ENCODE results near the gene SAYSD1. TPM values are rescaled to one million over a fixed set of nuclear protein-coding genes. Genes with fewer than 3 reads are reported as not detected.

Gene SAYSD1
- total and polyA plus RNA-seq, 2 of the 8 experiments (the other 6 are each of a cell fraction or from before 2014, with no cell fraction given), result 6.7 to 7.9 TPM

- Histone ChIP-seq H3K18ac (ENCODE audit: extremely low read depth, low read length) (no peak overlapping the region), H3K79me1 (ENCODE audit: low read depth, low read length) (no peaks in the 10 kb centered on the region), H3K9ac (replicated peaks in 1 of 4; ENCODE audit: extremely low read depth in 1 of 4, low read depth in 3 of 4, low read length in 3 of 4) (no peak overlapping the region), H3K23me2 (ENCODE audit: low read depth, low read length) (no peaks in the 10 kb centered on the region), H3K4me2 (ENCODE audit: insufficient read depth in 1 of 2, low read depth in 2 of 2, low read length in 2 of 2) (no peak overlapping the region), H3K23ac (ENCODE audit: insufficient read length) (no peak overlapping the region), H4K91ac (replicated peaks; ENCODE audit: insufficient read length, low read length) (no peak overlapping the region), H3K36me3 (ENCODE audit: control insufficient read depth in 2 of 4, insufficient read depth in 4 of 4, low read length in 3 of 4) (no peaks in the 10 kb centered on the region), H3K9me3 (ENCODE audit: insufficient read depth in 2 of 2, low read depth in 1 of 2, low read length in 1 of 2) (no peaks in the 10 kb centered on the region), H2AFZ (ENCODE audit: low read length) (no peak overlapping the region), H3K4me3 (ENCODE audit: extremely low read depth in 1 of 4, insufficient read depth in 2 of 4, low read depth in 3 of 4, low read length in 4 of 4) (no peak overlapping the region), H4K20me1 (replicated peaks in 1 of 2; ENCODE audit: control insufficient read depth in 1 of 2, insufficient read depth in 2 of 2, low read length in 2 of 2) (no peaks in the 10 kb centered on the region), H2BK120ac (replicated peaks; ENCODE audit: low read depth, low read length) (no peak overlapping the region), H3K79me2 (ENCODE audit: control insufficient read depth in 1 of 2, insufficient read depth in 2 of 2, low read length in 2 of 2) (no peaks in the 10 kb centered on the region), H4K5ac (ENCODE audit: insufficient read length, low read depth, low read length) (no peak overlapping the region), H2BK20ac (ENCODE audit: low read length) (no peak overlapping the region), H3K27ac (ENCODE audit: low read depth, low read length) (no peak overlapping the region), H3K14ac (ENCODE audit: insufficient read length) (no peak overlapping the region), H2BK15ac (ENCODE audit: low read length) (no peak overlapping the region), H3K27me3 (replicated peaks in 1 of 4; ENCODE audit: control insufficient read depth in 3 of 4, extremely low read depth in 1 of 4, insufficient read depth in 3 of 4, low read length in 3 of 4) (0 out of 7 replicates have a peak, but pooled peaks cover 0 to 5% (median 0%) of the 10 kb centered on the region in 4 experiments), H3K4me1 (replicated peaks in 1 of 4; ENCODE audit: control insufficient read depth in 3 of 4, insufficient read depth in 4 of 4, low read length in 3 of 4) (peaks cover 0 to 10% (median 0%) of the 10 kb centered on the region in 4 experiments; a peak in 3 of 7 replicates), H3K56ac (replicated peaks; ENCODE audit: insufficient read length, low read depth, low read length) (no peak overlapping the region), H4K8ac (ENCODE audit: extremely low read depth, insufficient read depth, low read length) (no peak overlapping the region), H2BK12ac (ENCODE audit: low read depth, low read length) (no peak overlapping the region), H2AK5ac (ENCODE audit: low read depth, low read length) (no peak overlapping the region), H2BK5ac (ENCODE audit: low read depth, low read length) (no peak overlapping the region), H3K4ac (replicated peaks; ENCODE audit: insufficient read length, low read depth, low read length) (no peak overlapping the region)
- ChIA-PET POLR2A (ENCODE audit: partially characterized antibody) (no interaction called here), CTCF (ENCODE audit: partially characterized antibody) (interaction anchor here (0.9 to 3.5 kb wide), 5 partner anchors 12 to 228 kb away, joined by 4 to 11 read pairs (median 5); no protein-coding TSS in a partner anchor)
- FAIRE-seq (no peak), DNase-seq (ENCODE audit: low read depth in 1 of 2, low spot score in 2 of 2) (no peak)
- WGBS, 2 experiments (ENCODE audit: extremely low coverage in 1 of 2, insufficient coverage in 1 of 2, insufficient read length in 1 of 2, insufficient replicate concordance in 2 of 2, low coverage in 1 of 2, low lambda C conversion rate in 2 of 2, missing lambda C conversion rate in 1 of 2), result 89% methylated on average over 9 of the region's 9 CpGs; no CpG with 5 or more reads in 1 of the 2 experiments
- TF ChIP-seq POLR2AphosphoS5 (IDR thresholded peaks at IDR 0.05; ENCODE audit: low read depth, low read length) (no peak), SIN3A (conservative IDR thresholded peaks at IDR 0.05 in 1 of 2, IDR thresholded peaks at IDR 0.05 in 1 of 2; ENCODE audit: low read depth in 1 of 2, low read length in 2 of 2) (no peak), GABPA (IDR thresholded peaks at IDR 0.05; ENCODE audit: borderline replicate concordance, insufficient read depth, low read length) (no peak), SIRT6 (IDR thresholded peaks at IDR 0.05; ENCODE audit: low read length) (no peak), POLR2A (IDR thresholded peaks at IDR 0.05; ENCODE audit: control extremely low read depth in 1 of 2, low read depth in 2 of 2, low read length in 2 of 2) (no peak), HDAC6 (IDR thresholded peaks at IDR 0.05; ENCODE audit: low read depth, low read length) (no peak), CTBP2 (IDR thresholded peaks at IDR 0.05; ENCODE audit: borderline replicate concordance, insufficient read depth, insufficient read length, low read length) (no peak), EZH2 (IDR thresholded peaks at IDR 0.05; ENCODE audit: low read depth, low read length, severe bottlenecking) (no peak)
These were observed 40.5 kb downstream of the SAYSD1 start for GRCh38 chr6:39074486-39074885.

All from H1 (cell line).